Endodermal cell (in vitro differentiated cells): Measurements from ENCODE around the gene LMAN2L. TPM values are rescaled to one million over a fixed set of nuclear protein-coding genes. Genes with fewer than 3 reads are reported as not detected.

Experiments used
- DNase-seq: peaks from one replicate; pipeline ENCODE4 v3.0.0-alpha.2; 2017
- H3K27ac ChIP-seq: 2 replicates; pipeline ENCODE4 v1.5.1; 2013; ENCODE audit warnings: mild to moderate bottlenecking, low read depth, low read length, moderate library complexity
- H3K27me3 ChIP-seq: 2 replicates; pipeline ENCODE4 v1.6.1; 2013; ENCODE audit warnings: mild to moderate bottlenecking, low read length, moderate library complexity; ENCODE audit not compliant: insufficient read depth, control insufficient read depth, poor library complexity, severe bottlenecking
- H3K36me3 ChIP-seq: 2 replicates; pipeline ENCODE4 v1.7.0; 2013; ENCODE audit warnings: mild to moderate bottlenecking, low read length, moderate library complexity; ENCODE audit not compliant: control insufficient read depth, insufficient read depth
- H3K4me1 ChIP-seq: one replicate; pipeline ENCODE4 v1.7.0; 2013; ENCODE audit warnings: low read length; ENCODE audit not compliant: control insufficient read depth, insufficient read depth
- H3K4me3 ChIP-seq: 2 replicates; pipeline ENCODE4 v1.5.1; 2013; ENCODE audit warnings: mild to moderate bottlenecking, low read length, moderate library complexity
- H3K9ac ChIP-seq: 2 replicates; pipeline ENCODE4 v1.6.1; 2013; ENCODE audit warnings: mild to moderate bottlenecking, low read length, moderate library complexity; ENCODE audit not compliant: poor library complexity, severe bottlenecking; ENCODE audit errors: extremely low read depth
- H3K9me3 ChIP-seq: 2 replicates; pipeline ENCODE4 v1.6.1; 2013; ENCODE audit warnings: mild to moderate bottlenecking, low read length, moderate library complexity; ENCODE audit not compliant: control insufficient read depth
- H3K27ac Mint-ChIP-seq: 2 replicates; pipeline ENCODE4 v1.8.0; 2020; ENCODE audit warnings: mixed read lengths
- H3K27me3 Mint-ChIP-seq: 2 replicates; pipeline ENCODE4 v1.8.0; 2021; ENCODE audit warnings: mild to moderate bottlenecking, mixed read lengths; ENCODE audit not compliant: insufficient read depth
- H3K36me3 Mint-ChIP-seq: 2 replicates; pipeline ENCODE4 v1.8.0; 2020; ENCODE audit warnings: low read depth, mixed read lengths
- H3K4me1 Mint-ChIP-seq: 2 replicates; pipeline ENCODE4 v1.8.0; 2020; ENCODE audit warnings: mixed read lengths
- H3K4me3 Mint-ChIP-seq: 2 replicates; pipeline ENCODE4 v1.8.0; 2020; ENCODE audit warnings: mild to moderate bottlenecking, moderate library complexity, mixed read lengths
- H3K9me3 Mint-ChIP-seq: 2 replicates; pipeline ENCODE4 v1.8.0; 2020; ENCODE audit warnings: mild to moderate bottlenecking, mixed read lengths
- CTCF ChIP-seq: fragments of 200-600 bp; sonication (generic); conservative IDR thresholded peaks from 2 replicates; pipeline ENCODE4 v1.5.0; 2021; ENCODE audit warnings: antibody characterized with exemption, mild to moderate bottlenecking
- whole genome bisulfite sequencing, 2 experiments: methylation state at CpG; one replicate each; pipeline versions ENCODE4 v1.1.5 to v1.1.7; 2013; ENCODE audit warnings: missing lambda C conversion rate in 2 of 2, mixed read lengths in 1 of 2; ENCODE audit not compliant: insufficient coverage in 1 of 2, insufficient read length in 1 of 2; 5-methylcytosine and 5-hydroxymethylcytosine counted together
- total RNA-seq, 2 donors: library from RNA; stranded (reverse); fragmentation: NEBNext Ultra II Directional in 1 of 2; extraction: Animal tissue kit (Norgen Biotek cat#: 25700) in 1 of 2; gene quantifications; 2 replicates in 1 of 2; 3 replicates in 1 of 2; pipeline ENCODE4 v1.2.1, GENCODE V29; 2021

The LMAN2L gene
- total RNA-seq, 2 donors from 2014 or later: 24.4 to 30.4 TPM

- no peak overlapping the region for H3K27ac Mint-ChIP-seq
- Histone ChIP-seq H3K27me3 (no peaks in the 10 kb centered on the region), H3K9me3 (no peaks in the 10 kb centered on the region), H3K36me3 (peaks cover 47% of the 10 kb centered on the region), H3K9ac (no peak overlapping the region), H3K27ac (no peak overlapping the region), H3K4me1 (no peaks in the 10 kb centered on the region), H3K4me3 (no peak overlapping the region)
- no peaks in the 10 kb centered on the region for H3K9me3 Mint-ChIP-seq
- no peaks in the 10 kb centered on the region for H3K27me3 Mint-ChIP-seq
- no peak for DNase-seq
- no peak overlapping the region for H3K4me3 Mint-ChIP-seq
- H3K4me1 Mint-ChIP-seq: peaks cover 4% of the 10 kb centered on the region
- H3K36me3 Mint-ChIP-seq: peaks cover 59% of the 10 kb centered on the region
- TF ChIP-seq CTCF: no peak
Measured at GRCh38 chr2:96716388-96716787, 23.5 kb downstream of the LMAN2L start.

- H3K4me1 ChIP-seq: no peaks in the 10 kb centered on the region
- no peak for TF ChIP-seq CTCF
- Mint-ChIP-seq H3K27ac (no peak overlapping the region), H3K4me3 (no peak overlapping the region), H3K27me3 (no peaks in the 10 kb centered on the region), H3K36me3 (peaks cover 62% of the 10 kb centered on the region), H3K9me3 (no peaks in the 10 kb centered on the region), H3K4me1 (peaks cover 4% of the 10 kb centered on the region)
- peaks cover 54% of the 10 kb centered on the region for H3K36me3 ChIP-seq
- DNase-seq: no peak
- H3K4me3 ChIP-seq: no peak overlapping the region
- no peaks in the 10 kb centered on the region for H3K27me3 ChIP-seq
- WGBS, 2 experiments: 92 to 95% methylated on average over 2 to 5 of the region's 5 CpGs
- no peak overlapping the region for H3K9ac ChIP-seq
- H3K27ac ChIP-seq: no peak overlapping the region
- H3K9me3 ChIP-seq: no peaks in the 10 kb centered on the region
Measured at GRCh38 chr2:96715658-96716057, 24.2 kb downstream of the LMAN2L start.

GRCh38 chr2:96710985-96711384 is 28.9 kb downstream of the LMAN2L start:
- peaks cover 9% of the 10 kb centered on the region for H3K9me3 ChIP-seq
- no peak for DNase-seq
- Mint-ChIP-seq H3K4me1 (peaks cover 4% of the 10 kb centered on the region), H3K27ac (no peak overlapping the region), H3K27me3 (no peaks in the 10 kb centered on the region), H3K4me3 (no peak overlapping the region), H3K36me3 (peaks cover 80% of the 10 kb centered on the region), H3K9me3 (peaks cover 13% of the 10 kb centered on the region)
- WGBS, 2 experiments: 85 to 96% methylated on average over 3 of the region's 3 CpGs
- no peak for TF ChIP-seq CTCF
- no peaks in the 10 kb centered on the region for H3K4me1 ChIP-seq
- H3K27me3 ChIP-seq: no peaks in the 10 kb centered on the region
- no peak overlapping the region for H3K9ac ChIP-seq
- no peak overlapping the region for H3K4me3 ChIP-seq
- H3K27ac ChIP-seq: no peak overlapping the region
- peaks cover 71% of the 10 kb centered on the region for H3K36me3 ChIP-seq
